Neural cell (in vitro differentiated cells): ENCODE results near the gene PSMB8. TPM values are rescaled to one million over a fixed set of nuclear protein-coding genes. Genes with fewer than 3 reads are reported as not detected.

ENCODE experiments used
- H2AFZ ChIP-seq: fragments of 200-600, 300-800 bp; sonication (generic), shearing (Covaris generic); 2 replicates; pipeline ENCODE4 v1.6.0; 2014; ENCODE audit warnings: low read depth, mild to moderate bottlenecking, antibody characterized with exemption, low read length, moderate library complexity
- H3F3A ChIP-seq: fragments of 200-600 bp; shearing (Covaris generic); 2 replicates; pipeline ENCODE4 v1.6.1; 2016; ENCODE audit warnings: mild to moderate bottlenecking, moderate library complexity, mixed read lengths, antibody characterized with exemption, low read length; ENCODE audit not compliant: insufficient read depth, poor library complexity, severe bottlenecking
- H3K27ac ChIP-seq: fragments of 200-600, 300-800 bp; sonication (generic), shearing (Covaris generic); 2 replicates; pipeline ENCODE4 v1.5.1; 2014; ENCODE audit warnings: mild to moderate bottlenecking, low read length, moderate library complexity
- H3K27me3 ChIP-seq: fragments of 300-800, 200-600 bp; sonication (generic), shearing (Covaris generic); 2 replicates; pipeline ENCODE4 v1.6.0; 2014; ENCODE audit warnings: mild to moderate bottlenecking, low read depth, low read length, moderate library complexity; ENCODE audit not compliant: insufficient read depth
- H3K36me3 ChIP-seq: fragments of 300-800, 200-600 bp; sonication (generic), shearing (Covaris generic); 2 replicates; pipeline ENCODE4 v1.5.1; 2014; ENCODE audit warnings: mild to moderate bottlenecking, antibody characterized with exemption, low read length, moderate library complexity; ENCODE audit not compliant: insufficient read depth
- H3K4me2 ChIP-seq: fragments of 300-800, 200-600 bp; sonication (generic), shearing (Covaris generic); 2 replicates; pipeline ENCODE4 v1.6.0; 2014; ENCODE audit warnings: mild to moderate bottlenecking, low read length
- H3K4me3 ChIP-seq: fragments of 300-800, 200-600 bp; sonication (generic), shearing (Covaris generic); 2 replicates; pipeline ENCODE4 v1.5.1; 2014; ENCODE audit warnings: mild to moderate bottlenecking, low read length, moderate library complexity
- H3K79me2 ChIP-seq: fragments of 200-600 bp; shearing (Covaris generic); replicated peaks from 2 replicates; pipeline ENCODE4 v1.6.0; 2014; ENCODE audit warnings: mild to moderate bottlenecking, low read length, moderate library complexity; ENCODE audit not compliant: insufficient read depth
- H3K9ac ChIP-seq: fragments of 300-800, 200-600 bp; sonication (generic), shearing (Covaris generic); 2 replicates; pipeline ENCODE4 v1.6.1; 2016; ENCODE audit warnings: mild to moderate bottlenecking, low read length, mixed read lengths
- H3K9me2 ChIP-seq: fragments of 200-600 bp; shearing (Covaris generic); 2 replicates; pipeline ENCODE4 v1.6.1; 2016; ENCODE audit warnings: mild to moderate bottlenecking, low read length, mixed read lengths; ENCODE audit not compliant: insufficient read depth
- H3K9me3 ChIP-seq: fragments of 200-600, 300-800 bp; sonication (generic), shearing (Covaris generic); 2 replicates; pipeline ENCODE4 v1.6.1; 2016; ENCODE audit warnings: mild to moderate bottlenecking, mixed run types, low read length, moderate library complexity, mixed read lengths
- H4K20me1 ChIP-seq: fragments of 200-600 bp; shearing (Covaris generic); 2 replicates; pipeline ENCODE4 v1.6.1; 2016; ENCODE audit warnings: mild to moderate bottlenecking, mixed run types; ENCODE audit not compliant: insufficient read depth
- EP300 ChIP-seq: fragments of 450-650 bp; conservative IDR thresholded peaks from 2 replicates; pipeline ENCODE4 v1.6.1; 2014; ENCODE audit warnings: antibody characterized with exemption, mild to moderate bottlenecking, moderate library complexity; ENCODE audit not compliant: poor library complexity, severe bottlenecking
- EZH2 ChIP-seq: fragments of 200-600, 300-800 bp; shearing (Covaris generic), sonication (generic); IDR thresholded peaks from 2 replicates; pipeline ENCODE4 v1.6.1; 2014; ENCODE audit warnings: antibody characterized with exemption, low read length, borderline replicate concordance, mild to moderate bottlenecking; ENCODE audit not compliant: insufficient read depth, poor library complexity, severe bottlenecking
- MXI1 ChIP-seq: fragments of 450-650 bp; conservative IDR thresholded peaks from 2 replicates; pipeline ENCODE4 v1.6.1; 2014; ENCODE audit warnings: antibody characterized with exemption, mild to moderate bottlenecking; ENCODE audit not compliant: poor library complexity, severe bottlenecking
- POLR2AphosphoS5 ChIP-seq: IDR thresholded peaks from 2 replicates; pipeline ENCODE4 v1.6.1; 2012
- RAD21 ChIP-seq: fragments of 450-650 bp; conservative IDR thresholded peaks from 2 replicates; pipeline ENCODE4 v1.6.1; 2014; ENCODE audit warnings: antibody characterized with exemption, mild to moderate bottlenecking, moderate library complexity
- SMC3 ChIP-seq: fragments of 450-650 bp; conservative IDR thresholded peaks from 2 replicates; pipeline ENCODE4 v1.6.1; 2014; ENCODE audit warnings: antibody characterized with exemption, mild to moderate bottlenecking, moderate library complexity; ENCODE audit not compliant: poor library complexity
- TAF1 ChIP-seq: IDR thresholded peaks from 2 replicates; pipeline ENCODE4 v1.6.1; 2012; ENCODE audit warnings: low read depth
- polyA plus RNA-seq: library from polyadenylated mRNA; depleted of rRNA; stranded (reverse); fragments of >200 nt; gene quantifications from 2 replicates; pipeline ENCODE4 v1.2.3, GENCODE V29; 2014
- TF ChIP-seq, protein P1 (sequence below): fragments of 450-650 bp; IDR thresholded peaks from 2 replicates; pipeline ENCODE4 v1.5.1; 2014; ENCODE audit warnings: antibody characterized with exemption, mild to moderate bottlenecking, moderate library complexity; ENCODE audit not compliant: poor library complexity, severe bottlenecking
- TF ChIP-seq, protein P2 (sequence below): IDR thresholded peaks from 2 replicates; pipeline ENCODE4 v1.6.1; 2012; ENCODE audit warnings: borderline replicate concordance

PSMB8 gene
- polyA plus RNA-seq, 1 donor from 2014 or later = not detected

GRCh38 chr6:32857156-32857891 lies 13.5 kb upstream of the PSMB8 start:
- Histone ChIP-seq H3K9me3 (no peaks in the 10 kb centered on the region), H3K79me2 (no peaks in the 10 kb centered on the region), H2AFZ (no peak overlapping the region), H3K4me3 (no peak overlapping the region), H3K27ac (no peak overlapping the region), H4K20me1 (no peaks in the 10 kb centered on the region), H3K9me2 (no peaks in the 10 kb centered on the region), H3K9ac (no peak overlapping the region), H3K27me3 (peaks cover 48% of the 10 kb centered on the region), H3F3A (no peaks in the 10 kb centered on the region), H3K4me2 (no peak overlapping the region), H3K36me3 (no peaks in the 10 kb centered on the region)
- TF ChIP-seq POLR2AphosphoS5 (no peak), MXI1 (no peak), SMC3 (no peak), TAF1 (no peak), EP300 (no peak), RAD21 (no peak), EZH2 (no peak)
- TF ChIP-seq, protein P1, sequence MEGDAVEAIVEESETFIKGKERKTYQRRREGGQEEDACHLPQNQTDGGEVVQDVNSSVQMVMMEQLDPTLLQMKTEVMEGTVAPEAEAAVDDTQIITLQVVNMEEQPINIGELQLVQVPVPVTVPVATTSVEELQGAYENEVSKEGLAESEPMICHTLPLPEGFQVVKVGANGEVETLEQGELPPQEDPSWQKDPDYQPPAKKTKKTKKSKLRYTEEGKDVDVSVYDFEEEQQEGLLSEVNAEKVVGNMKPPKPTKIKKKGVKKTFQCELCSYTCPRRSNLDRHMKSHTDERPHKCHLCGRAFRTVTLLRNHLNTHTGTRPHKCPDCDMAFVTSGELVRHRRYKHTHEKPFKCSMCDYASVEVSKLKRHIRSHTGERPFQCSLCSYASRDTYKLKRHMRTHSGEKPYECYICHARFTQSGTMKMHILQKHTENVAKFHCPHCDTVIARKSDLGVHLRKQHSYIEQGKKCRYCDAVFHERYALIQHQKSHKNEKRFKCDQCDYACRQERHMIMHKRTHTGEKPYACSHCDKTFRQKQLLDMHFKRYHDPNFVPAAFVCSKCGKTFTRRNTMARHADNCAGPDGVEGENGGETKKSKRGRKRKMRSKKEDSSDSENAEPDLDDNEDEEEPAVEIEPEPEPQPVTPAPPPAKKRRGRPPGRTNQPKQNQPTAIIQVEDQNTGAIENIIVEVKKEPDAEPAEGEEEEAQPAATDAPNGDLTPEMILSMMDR = no peak
- TF ChIP-seq, protein P2, sequence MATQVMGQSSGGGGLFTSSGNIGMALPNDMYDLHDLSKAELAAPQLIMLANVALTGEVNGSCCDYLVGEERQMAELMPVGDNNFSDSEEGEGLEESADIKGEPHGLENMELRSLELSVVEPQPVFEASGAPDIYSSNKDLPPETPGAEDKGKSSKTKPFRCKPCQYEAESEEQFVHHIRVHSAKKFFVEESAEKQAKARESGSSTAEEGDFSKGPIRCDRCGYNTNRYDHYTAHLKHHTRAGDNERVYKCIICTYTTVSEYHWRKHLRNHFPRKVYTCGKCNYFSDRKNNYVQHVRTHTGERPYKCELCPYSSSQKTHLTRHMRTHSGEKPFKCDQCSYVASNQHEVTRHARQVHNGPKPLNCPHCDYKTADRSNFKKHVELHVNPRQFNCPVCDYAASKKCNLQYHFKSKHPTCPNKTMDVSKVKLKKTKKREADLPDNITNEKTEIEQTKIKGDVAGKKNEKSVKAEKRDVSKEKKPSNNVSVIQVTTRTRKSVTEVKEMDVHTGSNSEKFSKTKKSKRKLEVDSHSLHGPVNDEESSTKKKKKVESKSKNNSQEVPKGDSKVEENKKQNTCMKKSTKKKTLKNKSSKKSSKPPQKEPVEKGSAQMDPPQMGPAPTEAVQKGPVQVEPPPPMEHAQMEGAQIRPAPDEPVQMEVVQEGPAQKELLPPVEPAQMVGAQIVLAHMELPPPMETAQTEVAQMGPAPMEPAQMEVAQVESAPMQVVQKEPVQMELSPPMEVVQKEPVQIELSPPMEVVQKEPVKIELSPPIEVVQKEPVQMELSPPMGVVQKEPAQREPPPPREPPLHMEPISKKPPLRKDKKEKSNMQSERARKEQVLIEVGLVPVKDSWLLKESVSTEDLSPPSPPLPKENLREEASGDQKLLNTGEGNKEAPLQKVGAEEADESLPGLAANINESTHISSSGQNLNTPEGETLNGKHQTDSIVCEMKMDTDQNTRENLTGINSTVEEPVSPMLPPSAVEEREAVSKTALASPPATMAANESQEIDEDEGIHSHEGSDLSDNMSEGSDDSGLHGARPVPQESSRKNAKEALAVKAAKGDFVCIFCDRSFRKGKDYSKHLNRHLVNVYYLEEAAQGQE = no peak

- Histone ChIP-seq H3K79me2 (no peaks in the 10 kb centered on the region), H3K9me2 (no peaks in the 10 kb centered on the region), H3K4me3 (no peak overlapping the region), H4K20me1 (no peaks in the 10 kb centered on the region), H3K27ac (no peak overlapping the region), H3K9me3 (no peaks in the 10 kb centered on the region), H2AFZ (no peak overlapping the region), H3K27me3 (peaks cover 65% of the 10 kb centered on the region), H3K9ac (no peak overlapping the region), H3F3A (no peaks in the 10 kb centered on the region), H3K4me2 (no peak overlapping the region), H3K36me3 (no peaks in the 10 kb centered on the region)
- TF ChIP-seq, protein P1 = no peak
- TF ChIP-seq TAF1 (no peak), RAD21 (no peak), EZH2 (no peak), MXI1 (no peak), POLR2AphosphoS5 (no peak), SMC3 (no peak), EP300 (no peak)
- TF ChIP-seq, protein P2 = no peak
Observed at GRCh38 chr6:32855467-32856174, 11.8 kb upstream of the PSMB8 start.
